ENCODE measurements around the gene CEACAM21. TPM values are rescaled to one million over a fixed set of nuclear protein-coding genes. Genes with fewer than 3 reads are reported as not detected.

The CEACAM21 gene
- total RNA-seq, 1 experiment from 2014 or later, result not detected

GRCh38 chr19:41627966-41628675, 52.2 kb downstream of the CEACAM21 start:
- TF ChIP-seq, protein P1, sequence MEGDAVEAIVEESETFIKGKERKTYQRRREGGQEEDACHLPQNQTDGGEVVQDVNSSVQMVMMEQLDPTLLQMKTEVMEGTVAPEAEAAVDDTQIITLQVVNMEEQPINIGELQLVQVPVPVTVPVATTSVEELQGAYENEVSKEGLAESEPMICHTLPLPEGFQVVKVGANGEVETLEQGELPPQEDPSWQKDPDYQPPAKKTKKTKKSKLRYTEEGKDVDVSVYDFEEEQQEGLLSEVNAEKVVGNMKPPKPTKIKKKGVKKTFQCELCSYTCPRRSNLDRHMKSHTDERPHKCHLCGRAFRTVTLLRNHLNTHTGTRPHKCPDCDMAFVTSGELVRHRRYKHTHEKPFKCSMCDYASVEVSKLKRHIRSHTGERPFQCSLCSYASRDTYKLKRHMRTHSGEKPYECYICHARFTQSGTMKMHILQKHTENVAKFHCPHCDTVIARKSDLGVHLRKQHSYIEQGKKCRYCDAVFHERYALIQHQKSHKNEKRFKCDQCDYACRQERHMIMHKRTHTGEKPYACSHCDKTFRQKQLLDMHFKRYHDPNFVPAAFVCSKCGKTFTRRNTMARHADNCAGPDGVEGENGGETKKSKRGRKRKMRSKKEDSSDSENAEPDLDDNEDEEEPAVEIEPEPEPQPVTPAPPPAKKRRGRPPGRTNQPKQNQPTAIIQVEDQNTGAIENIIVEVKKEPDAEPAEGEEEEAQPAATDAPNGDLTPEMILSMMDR (conservative IDR thresholded peaks at IDR 0.05), result no peak
- Histone ChIP-seq H2BK12ac (ENCODE audit: insufficient read length, low read depth, low read length) (no peak overlapping the region), H2BK15ac (ENCODE audit: low read depth, low read length) (no peak overlapping the region), H3K9me3 (ENCODE audit: control insufficient read depth, low read depth, low read length) (peaks cover 65% of the 10 kb centered on the region), H2BK5ac (ENCODE audit: insufficient read length, low read length) (no peak overlapping the region), H3T11ph (ENCODE audit: low read length) (no peak overlapping the region), H3K14ac (ENCODE audit: insufficient read depth, low read length) (no peak overlapping the region), H3K4ac (ENCODE audit: low read depth, low read length) (no peak overlapping the region), H3K23ac (ENCODE audit: insufficient read length, low read depth, low read length) (no peak overlapping the region), H4K5ac (ENCODE audit: insufficient read length, low read depth, low read length) (no peak overlapping the region), H3K56ac (ENCODE audit: insufficient read length, low read depth, low read length) (no peak overlapping the region), H2AFZ (ENCODE audit: low read length) (no peak overlapping the region), H4K20me1 (ENCODE audit: control insufficient read depth, insufficient read depth, insufficient read length) (no peaks in the 10 kb centered on the region), H3K4me2 (ENCODE audit: insufficient read depth, insufficient read length, low read length) (no peak overlapping the region), H3K27me3 (ENCODE audit: insufficient read depth, low read length) (no peaks in the 10 kb centered on the region), H2BK20ac (ENCODE audit: low read depth, low read length, poor library complexity, severe bottlenecking) (no peak overlapping the region), H4K91ac (ENCODE audit: insufficient read length, low read depth, low read length) (no peak overlapping the region), H3K4me1 (ENCODE audit: insufficient read depth, low read length) (no peaks in the 10 kb centered on the region), H3K79me1 (ENCODE audit: insufficient read depth, low read depth, low read length, poor library complexity, severe bottlenecking) (no peaks in the 10 kb centered on the region), H3K18ac (ENCODE audit: insufficient read length, low read depth, low read length) (no peak overlapping the region), H3K23me2 (ENCODE audit: insufficient read length, low read depth, low read length, poor library complexity, severe bottlenecking) (no peaks in the 10 kb centered on the region), H4K8ac (replicated peaks; ENCODE audit: insufficient read length, low read depth, low read length) (no peak overlapping the region), H3K79me2 (ENCODE audit: insufficient read depth, low read length) (no peaks in the 10 kb centered on the region), H2BK120ac (ENCODE audit: low read depth, low read length, poor library complexity, severe bottlenecking) (no peak overlapping the region), H3K27ac (ENCODE audit: insufficient read length, low read depth, low read length) (no peak overlapping the region), H2AK5ac (ENCODE audit: insufficient read length, low read length) (no peak overlapping the region), H3K9ac (ENCODE audit: extremely low read depth, insufficient read length, low read length) (no peak overlapping the region)
- peaks cover 1 to 16% (median 8%) of the 10 kb centered on the region in 3 experiments; a peak in 5 of 7 replicates for H3K36me3 Mint-ChIP-seq (ENCODE audit: insufficient read depth in 1 of 3, low read depth in 3 of 3)
- no peaks in the 10 kb centered on the region for H3K4me1 Mint-ChIP-seq
- peak; percentile 6 for DNase-seq
- no CpG with 5 or more reads among the region's 8 CpGs for WGBS (ENCODE audit: extremely low coverage, insufficient read length, low lambda C conversion rate)
- peaks cover 2% of the 10 kb centered on the region for H3K27me3 Mint-ChIP-seq (ENCODE audit: low read depth)
- no peak overlapping the region for H3K4me3 Mint-ChIP-seq
- H3K9me3 Mint-ChIP-seq, result peaks cover 91 to 95% of the 10 kb centered on the region in 2 experiments
- no peak overlapping the region for H3K27ac Mint-ChIP-seq

Other genes starting within 250 kb of the CEACAM21 start
- gene TGFB1, start 222.2 kb upstream of the CEACAM21 start, total RNA-seq (2021), result 30.1 and 31.3 TPM in 2 replicates
- 4.8 and 5.2 TPM in 2 replicates for gene B9D2, start 212.0 kb upstream of the CEACAM21 start, total RNA-seq (2021)
- gene TMEM91, start 199.6 kb upstream of the CEACAM21 start, total RNA-seq (2021), result 5.7 and 6.1 TPM in 2 replicates
- 58.7 and 62.1 TPM in 2 replicates for gene EXOSC5, start 178.8 kb upstream of the CEACAM21 start, total RNA-seq (2021)
- gene BCKDHA, start 178.3 kb upstream of the CEACAM21 start, total RNA-seq (2021), result 21.1 and 28.3 TPM in 2 replicates
- 0.86 and 0.96 TPM in 2 replicates for gene B3GNT8, start 148.8 kb upstream of the CEACAM21 start, total RNA-seq (2021)
- gene DMAC2, start 136.3 kb upstream of the CEACAM21 start, total RNA-seq (2021), result 70.5 and 74.7 TPM in 2 replicates
- not detected in 2 replicates for gene ERICH4, start 133.0 kb upstream of the CEACAM21 start, total RNA-seq (2021)
- not detected in 2 replicates for gene CEACAM4, start 50.9 kb downstream of the CEACAM21 start, total RNA-seq (2021)
- gene CEACAM7, start 112.1 kb downstream of the CEACAM21 start, total RNA-seq (2021), result not detected in 2 replicates
- not detected in 2 replicates for gene CEACAM5, start 132.5 kb downstream of the CEACAM21 start, total RNA-seq (2021)
- not detected in 2 replicates for gene CEACAM6, start 179.4 kb downstream of the CEACAM21 start, total RNA-seq (2021)
- not detected in 2 replicates for gene CEACAM3, start 220.4 kb downstream of the CEACAM21 start, total RNA-seq (2021)